Measurements from ENCODE around the gene SH3PXD2A. TPM values are rescaled to one million over a fixed set of nuclear protein-coding genes. Genes with fewer than 3 reads are reported as not detected.

The SH3PXD2A gene
- total and polyA plus RNA-seq, 2 of the 4 experiments (the other 2 are of a cell fraction): 6.3 to 23.0 TPM

- H3K36me3 ChIP-seq (ENCODE audit: control insufficient read depth, insufficient read depth, low read length): peaks cover 27% of the 10 kb centered on the region
- ATAC-seq (ENCODE audit: low read depth) (peak; percentile 69), DNase-seq (peak; percentile 92)
- H3K27ac ChIP-seq (ENCODE audit: insufficient read depth, low read length): peak overlapping the region; percentile 40
- H3K18ac ChIP-seq (ENCODE audit: low read depth, low read length): no peak overlapping the region
- TF ChIP-seq USF2 (IDR thresholded peaks at IDR 0.05; ENCODE audit: low read depth, low read length) (peak; percentile 11; the same call in 1 of the 2 replicates), CHD1 (IDR thresholded peaks at IDR 0.05; ENCODE audit: low read depth, low read length) (no peak), BHLHE40 (IDR thresholded peaks at IDR 0.05; ENCODE audit: low read depth, low read length) (peak; percentile 27; the same call in 1 of the 2 replicates), MXI1 (IDR thresholded peaks at IDR 0.05; ENCODE audit: borderline replicate concordance, low read depth, low read length) (peak; percentile 67), FOS (IDR thresholded peaks at IDR 0.05; ENCODE audit: low read depth, low read length) (peak; percentile 11; the same call in 1 of the 2 replicates), CEBPB (IDR thresholded peaks at IDR 0.05; ENCODE audit: low read depth, low read length) (no peak), MAZ (IDR thresholded peaks at IDR 0.05; ENCODE audit: borderline replicate concordance, low read depth, low read length) (peak; percentile 55; the same call in 1 of the 2 replicates), NFE2L2 (IDR thresholded peaks at IDR 0.05; ENCODE audit: low read depth, low read length) (no peak; the same call in 1 of the 2 replicates), RFX5 (IDR thresholded peaks at IDR 0.05; ENCODE audit: low read depth, low read length) (no peak)
- peaks cover 56% of the 10 kb centered on the region for H3K9me1 ChIP-seq (ENCODE audit: insufficient read depth, low read length)
- peak overlapping the region; percentile 14; the same call in 1 of the 2 replicates for H3K4me2 ChIP-seq (ENCODE audit: low read depth, low read length)
- H3K27me3 ChIP-seq (ENCODE audit: control insufficient read depth, insufficient read depth, low read length): no peaks in the 10 kb centered on the region
- H4K5ac ChIP-seq (ENCODE audit: low read depth, low read length): peak overlapping the region; percentile 40
- no peak overlapping the region for H3K56ac ChIP-seq (ENCODE audit: extremely low read depth, insufficient read depth, low read length)
- H3K4me1 ChIP-seq (ENCODE audit: control insufficient read depth, insufficient read depth, low read length): peaks cover 23% of the 10 kb centered on the region
- no peak overlapping the region for H3K9ac ChIP-seq (ENCODE audit: low read depth, low read length)
- H3K4ac ChIP-seq (ENCODE audit: low read depth, low read length): peak overlapping the region; percentile 79
- H3K23ac ChIP-seq (ENCODE audit: low read depth, low read length): peak overlapping the region; percentile 59; the same call in 1 of the 2 replicates
- H2BK120ac ChIP-seq (ENCODE audit: low read depth, low read length): peak overlapping the region; percentile 81; the same call in 1 of the 2 replicates
- H2BK15ac ChIP-seq (ENCODE audit: low read depth, low read length): no peak overlapping the region; the same call in 2 of the 3 replicates
- H3K79me1 ChIP-seq (ENCODE audit: low read depth in 1 of 2, low read length in 2 of 2): peaks cover 53 to 88% of the 10 kb centered on the region in 2 experiments
- H2BK5ac ChIP-seq (ENCODE audit: low read depth, low read length, poor library complexity, severe bottlenecking): peak overlapping the region; percentile 69
- BruUV-seq (replicated peaks): no TSS peak
- in situ Hi-C loops (cut with MboI; ENCODE audit: low sequenced_read_pairs) (no loop called here), dilution Hi-C loops (cut with HindIII; ENCODE audit: low sequenced_read_pairs, unreplicated experiment) (no loop called here), intact Hi-C loops (cut with micrococcal nuclease) (no loop called here)
- H4K8ac ChIP-seq (ENCODE audit: low read depth in 2 of 2, low read length in 2 of 2): peak overlapping the region in 1 of 2 experiments; percentile 71; a peak in 1 of 4 replicates
- peak overlapping the region; percentile 91 for H2AK9ac ChIP-seq (replicated peaks; ENCODE audit: low read depth, low read length, poor library complexity)
- peak overlapping the region; percentile 50; the same call in 1 of the 2 replicates for H3K14ac ChIP-seq (replicated peaks; ENCODE audit: low read depth, low read length)
- no peaks in the 10 kb centered on the region for H3K9me3 ChIP-seq (ENCODE audit: control insufficient read depth, insufficient read depth, low read length)
- peak overlapping the region; percentile 90 for H2AK5ac ChIP-seq (ENCODE audit: low read depth, low read length)
- peak overlapping the region; percentile 62 for H4K91ac ChIP-seq (ENCODE audit: insufficient read depth, low read depth, low read length)
- 39% methylated on average over 14 of the region's 19 CpGs; no CpG with 5 or more reads in 1 of the 2 experiments for WGBS, 2 experiments (ENCODE audit: extremely low coverage in 2 of 2, insufficient read length in 1 of 2)
- H3K4me3 ChIP-seq (ENCODE audit: insufficient read depth, low read depth, low read length): no peak overlapping the region
- POLR2A ChIA-PET (ENCODE audit: unreplicated experiment): interaction anchor here (0.9 kb wide), 1 partner anchor 23 kb away, joined by 3 read pairs; no protein-coding TSS in a partner anchor
- CTCF ChIA-PET: interaction anchor here (0.9 kb wide), 1 partner anchor 26 kb away, joined by 3 read pairs; no protein-coding TSS in a partner anchor
- peak overlapping the region; percentile 58 for H2AFZ ChIP-seq (replicated peaks; ENCODE audit: low read length, poor library complexity)
- H4K20me1 ChIP-seq (ENCODE audit: insufficient read depth, low read length): peaks cover 65% of the 10 kb centered on the region
- peak overlapping the region; percentile 31; the same call in 1 of the 2 replicates for H2BK20ac ChIP-seq (ENCODE audit: low read depth, low read length)
Measured at GRCh38 chr10:103637927-103638557, 217.3 kb downstream of the SH3PXD2A start.
